GM12878 (cell line): ENCODE results near the gene MTHFD1L. TPM values are rescaled to one million over a fixed set of nuclear protein-coding genes. Genes with fewer than 3 reads are reported as not detected.

Experiments
- ATAC-seq: fragments of 200-7000 bp; cut with Tn5 transposase; 3 replicates; pipeline ENCODE4 v1.9.1; 2020; ENCODE audit warnings: mild to moderate bottlenecking, moderate library complexity
- BruUV-seq: library from RNA; stranded (reverse); fragments of 400-500 nt; replicated peaks from 2 replicates; lab custom pipeline; 2021; lab: Mats Ljungman, UMichigan
- CTCF ChIA-PET: fragments of 300-600 bp; sonication (Branson Sonifier 250); formaldehyde crosslinking; extraction: SDS; loops from one replicate; lab custom pipeline; 2021; ENCODE audit warnings: inconsistent platforms; lab: Yijun Ruan, JAX
- POLR2A ChIA-PET: fragments of 350-600 bp; formaldehyde crosslinking; extraction: SDS; loops from one replicate; lab custom pipeline; 2021; ENCODE audit warnings: inconsistent platforms; lab: Charles Lee
- RAD21 ChIA-PET: fragments of 300-600 bp; sonication (Branson Sonifier 250); formaldehyde crosslinking; loops from one replicate; lab custom pipeline; 2023; ENCODE audit warnings: antibody characterized with exemption; ENCODE audit not compliant: unreplicated experiment; lab: Charles Lee
- SMC1A ChIA-PET: fragments of 300-600 bp; sonication (Branson Sonifier 250); formaldehyde crosslinking; loops from one replicate; lab custom pipeline; 2023; ENCODE audit not compliant: unreplicated experiment, uncharacterized antibody; lab: Charles Lee
- DNase-seq: peaks from one replicate; pipeline ENCODE4 v3.0.0-alpha.2; 2011; ENCODE audit warnings: low read depth, low spot score
- FAIRE-seq: peaks from 3 replicates; lab custom pipeline; 2011; peaks lifted over from hg19 to GRCh38; lab: Jason Lieb, UNC
- H2AFZ ChIP-seq: 2 replicates; pipeline ENCODE4 v1.6.0; 2011; ENCODE audit warnings: low read depth, low read length, control low read depth; ENCODE audit not compliant: control insufficient read depth
- H3K27ac ChIP-seq: 2 replicates; pipeline ENCODE4 v1.5.1; 2011; ENCODE audit warnings: control low read depth; ENCODE audit not compliant: control insufficient read depth, insufficient read depth
- H3K27me3 ChIP-seq, 2 experiments: replicated peaks in 1 of 2; 2 replicates each; pipeline versions ENCODE4 v1.6.0 to v1.6.1; 2011; ENCODE audit warnings: low read length in 1 of 2; ENCODE audit not compliant: control insufficient read depth in 2 of 2, insufficient read depth in 2 of 2
- H3K36me3 ChIP-seq, 2 experiments: 2 replicates each; pipeline ENCODE4 v1.5.1; 2011; ENCODE audit warnings: low read length in 1 of 2; ENCODE audit not compliant: control insufficient read depth in 2 of 2, insufficient read depth in 2 of 2
- H3K4me1 ChIP-seq: 2 replicates; pipeline ENCODE4 v1.6.1; 2011; ENCODE audit warnings: mild to moderate bottlenecking, low read length, moderate library complexity, mixed read lengths; ENCODE audit not compliant: control insufficient read depth, insufficient read depth
- H3K4me2 ChIP-seq: 2 replicates; pipeline ENCODE4 v1.6.0; 2011; ENCODE audit warnings: control low read depth; ENCODE audit not compliant: control insufficient read depth, insufficient read depth
- H3K4me3 ChIP-seq: fragments of 200-600 bp; sonication (generic); 2 replicates; pipeline ENCODE4 v1.5.1; 2016
- H3K79me2 ChIP-seq: 2 replicates; pipeline ENCODE4 v1.6.0; 2011; ENCODE audit warnings: low read length; ENCODE audit not compliant: control insufficient read depth, insufficient read depth
- H3K9ac ChIP-seq: 2 replicates; pipeline ENCODE4 v1.8.0; 2011; ENCODE audit warnings: low read length, control low read depth, mixed read lengths; ENCODE audit not compliant: control insufficient read depth, insufficient read depth
- H3K9me3 ChIP-seq: replicated peaks from 3 replicates; pipeline ENCODE4 v1.5.1; 2011; ENCODE audit warnings: mild to moderate bottlenecking, low read length; ENCODE audit not compliant: control insufficient read depth, insufficient read depth
- H4K20me1 ChIP-seq: 2 replicates; pipeline ENCODE4 v1.6.0; 2011; ENCODE audit not compliant: control insufficient read depth, insufficient read depth
- BCL11A ChIP-seq: IDR thresholded peaks from 2 replicates; pipeline ENCODE4 v1.6.1; 2011; ENCODE audit warnings: low read depth, low read length
- BMI1 ChIP-seq: fragments of 450-650 bp; IDR thresholded peaks from 2 replicates; pipeline ENCODE4 v1.6.1; 2016; ENCODE audit warnings: mild to moderate bottlenecking, moderate library complexity, borderline replicate concordance
- CBX5 ChIP-seq: sonication (generic); IDR thresholded peaks from 2 replicates; pipeline ENCODE4 v1.6.1; 2016; ENCODE audit warnings: low read depth, moderate library complexity, mild to moderate bottlenecking, inconsistent platforms
- CTCF ChIP-seq, 3 experiments: IDR thresholded peaks in 2 of 3; conservative IDR thresholded peaks in 1 of 3; 2 replicates each; pipeline ENCODE4 v1.5.1; 2011; ENCODE audit warnings: low read depth in 3 of 3, low read length in 3 of 3, mild to moderate bottlenecking in 3 of 3, control low read depth in 2 of 3, moderate library complexity in 2 of 3, inconsistent platforms in 1 of 3, mixed read lengths in 1 of 3; ENCODE audit not compliant: control insufficient read depth in 2 of 3, insufficient read depth in 1 of 3; ENCODE audit errors: extremely low read depth in 1 of 3
- HDAC6 ChIP-seq: fragments of 200-600 bp; sonication (generic); IDR thresholded peaks from one replicate; pipeline ENCODE4 v1.8.0; 2017; ENCODE audit warnings: antibody characterized with exemption; ENCODE audit not compliant: unreplicated experiment
- HSF1 ChIP-seq: fragments of 150-350 bp; IDR thresholded peaks from 2 replicates; pipeline ENCODE4 v1.6.1; 2014; ENCODE audit warnings: mild to moderate bottlenecking, low read depth, low read length
- IKZF1 ChIP-seq: fragments of 450-650 bp; conservative IDR thresholded peaks from 2 replicates; pipeline ENCODE4 v1.6.1; 2017; ENCODE audit warnings: antibody characterized with exemption, mild to moderate bottlenecking
- IRF5 ChIP-seq: fragments of 450-650 bp; IDR thresholded peaks from 2 replicates; pipeline ENCODE4 v1.6.1; 2017; ENCODE audit warnings: borderline replicate concordance
- PAX8 ChIP-seq: fragments of 450-650 bp; IDR thresholded peaks from 2 replicates; pipeline ENCODE4 v1.6.1; 2017; ENCODE audit warnings: mild to moderate bottlenecking, moderate library complexity
- PKNOX1 ChIP-seq: fragments of 450-650 bp; IDR thresholded peaks from 2 replicates; pipeline ENCODE4 v1.6.1; 2016; ENCODE audit warnings: mild to moderate bottlenecking
- PRDM15 ChIP-seq: fragments of 450-650 bp; formaldehyde crosslinking; IDR thresholded peaks from 2 replicates; pipeline ENCODE4 v1.4.0; 2020; ENCODE audit warnings: mild to moderate bottlenecking, moderate library complexity
- RUNX3 ChIP-seq: IDR thresholded peaks from 2 replicates; pipeline ENCODE4 v1.6.1; 2012; ENCODE audit warnings: low read length, inconsistent platforms
- SIX5 ChIP-seq: IDR thresholded peaks from 2 replicates; pipeline ENCODE4 v1.6.1; 2011; ENCODE audit warnings: mild to moderate bottlenecking, low read depth, low read length, moderate library complexity; ENCODE audit not compliant: severe bottlenecking
- ZNF24 ChIP-seq: fragments of 450-650 bp; IDR thresholded peaks from 2 replicates; pipeline ENCODE4 v1.6.1; 2017; ENCODE audit warnings: antibody characterized with exemption, mild to moderate bottlenecking
- ZNF384 ChIP-seq: IDR thresholded peaks from 2 replicates; pipeline ENCODE4 v1.6.1; 2012; ENCODE audit warnings: low read depth, mild to moderate bottlenecking, low read length, improper control_type of control experiment, borderline replicate concordance
- WGBS: methylation state at CpG from one replicate; pipeline ENCODE4 v1.1.6; 2016; ENCODE audit warnings: low lambda C conversion rate; ENCODE audit not compliant: insufficient replicate concordance, insufficient coverage; ENCODE audit errors: missing lambda C conversion rate; 5-methylcytosine and 5-hydroxymethylcytosine counted together
- in situ Hi-C: fragments of 300-500 bp; cut with MboI; formaldehyde crosslinking; loops from 9 replicates; pipeline ENCODE4 v1.14.3; 2018; ENCODE audit warnings: mixed read lengths
- intact Hi-C: fragments of 100-400 bp; cut with micrococcal nuclease; formaldehyde crosslinking; loops from one replicate; pipeline ENCODE4 v1.14.2; 2022; ENCODE audit not compliant: unreplicated experiment
- polyA plus RNA-seq, 11 experiments: library from polyadenylated mRNA; depleted of rRNA in 4 of 11; unstranded in 6 of 11; stranded (reverse) in 5 of 11; fragments of >200 nt; fragmentation: Nextera tagmentation in 4 of 11; fragmentation: Illumina TruSeq in 1 of 11; extraction: Ambion mirVana in 4 of 11; extraction: Trizol in 1 of 11; gene quantifications; 1 replicate in 1 of 11; 2 replicates in 10 of 11; pipeline versions ENCODE4 v1.2.1 to v1.2.3, GENCODE V29; 2011 to 2016; ENCODE audit warnings: inconsistent platforms in 2 of 11, missing spikeins in 2 of 11, low read depth in 1 of 11
- total RNA-seq, 4 experiments: library from RNA; depleted of rRNA in 3 of 4; stranded (reverse); fragments of >200 nt in 3 of 4; fragmentation: Illumina TruSeq in 1 of 4; extraction: Trizol in 1 of 4; gene quantifications; 2 replicates each; pipeline versions ENCODE4 v1.2.1 to v1.2.3, GENCODE V29; 2013 to 2021

The MTHFD1L gene
- total and polyA plus RNA-seq, 10 of the 15 experiments (the other 5 are each of a cell fraction or from before 2014, with no cell fraction given), result 11.7 to 75.5 (median 28.8) TPM

- Histone ChIP-seq H2AFZ (no peak overlapping the region; the same call in 1 of the 2 replicates), H3K9ac (no peak overlapping the region), H4K20me1 (no peaks in the 10 kb centered on the region), H3K36me3 (no peaks in the 10 kb centered on the region), H3K4me1 (peaks cover 14% of the 10 kb centered on the region), H3K79me2 (no peaks in the 10 kb centered on the region), H3K9me3 (no peaks in the 10 kb centered on the region; the same call in 2 of the 3 replicates), H3K27me3 (no peaks in the 10 kb centered on the region), H3K27ac (no peak overlapping the region), H3K4me3 (no peak overlapping the region), H3K4me2 (no peak overlapping the region)
- ATAC-seq (no peak), DNase-seq (no peak), FAIRE-seq (no peak)
- intact Hi-C loops, result no loop called here
- CTCF ChIA-PET, result no interaction called here
- in situ Hi-C loops, result no loop called here
- SMC1A ChIA-PET, result no interaction called here
- WGBS, result 25% methylated on average over 2 of the region's 2 CpGs
- TF ChIP-seq RUNX3 (no peak), ZNF24 (no peak), PRDM15 (CRISPR knock-in tag) (no peak), BCL11A (no peak), IKZF1 (no peak), BMI1 (no peak), HSF1 (no peak), CTCF (IDR thresholded peaks at IDR 0.05 in 2 of 3, conservative IDR thresholded peaks at IDR 0.05 in 1 of 3; ENCODE audit: control insufficient read depth in 2 of 3, extremely low read depth in 1 of 3, insufficient read depth in 1 of 3, low read depth in 3 of 3, low read length in 3 of 3) (no peak), ZNF384 (no peak), SIX5 (no peak), HDAC6 (no peak), PAX8 (no peak), PKNOX1 (no peak), CBX5 (no peak), IRF5 (no peak)
- RAD21 ChIA-PET, result no interaction called here
- BruUV-seq, result no TSS peak
- POLR2A ChIA-PET, result interaction anchor here (0.5 kb wide), 1 partner anchor 552 kb away, joined by 6 read pairs; no protein-coding TSS in a partner anchor
Measured at GRCh38 chr6:150857945-150858308, 7.6 kb upstream of the MTHFD1L start.
